ENCODE results near the gene MCF2L2.

DNA sequence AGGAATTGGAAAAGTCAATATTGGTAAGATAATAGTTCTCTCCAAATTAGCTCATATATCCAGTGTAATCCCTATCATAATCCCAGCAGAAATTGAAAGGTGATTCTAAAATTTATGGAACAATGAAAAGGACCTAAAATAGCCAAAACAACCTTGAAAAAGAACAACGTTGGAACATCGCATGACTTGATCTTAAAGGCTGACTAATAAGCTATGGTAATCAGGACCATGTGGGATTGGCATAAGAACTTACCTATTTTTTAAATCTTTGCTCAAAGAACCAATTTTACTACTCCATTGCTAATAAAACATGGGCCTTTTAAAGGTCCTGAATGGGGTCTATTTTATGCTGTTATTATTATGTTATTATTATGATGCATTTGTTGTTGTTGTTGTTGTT, 134.5 kb downstream of the MCF2L2 start:
- TF ChIP-seq CTCF (IDR thresholded peaks at IDR 0.05; ENCODE audit: extremely low read depth in 1 of 2, insufficient read depth in 1 of 2, low read depth in 1 of 2, low read length in 2 of 2) (no peak), EZH2 (IDR thresholded peaks at IDR 0.05; ENCODE audit: borderline replicate concordance, low read depth, low read length, severe bottlenecking) (no peak), JUN (IDR thresholded peaks at IDR 0.05; ENCODE audit: borderline replicate concordance, insufficient read depth, insufficient read length, low read depth) (no peak), MYC (IDR thresholded peaks at IDR 0.05; ENCODE audit: low read depth, low read length) (no peak), FOS (IDR thresholded peaks at IDR 0.05; ENCODE audit: borderline replicate concordance, insufficient read depth, low read length) (no peak), POLR2AphosphoS5 (IDR thresholded peaks at IDR 0.05; ENCODE audit: insufficient read depth, low read depth, low read length) (no peak)
